HG02885 (cell line): ENCODE results near the gene ELAVL4.

Experiments used
- ATAC-seq: cut with Tn5 transposase; IDR thresholded peaks from one replicate; pipeline ENCODE4 v1.9.1; 2021; ENCODE audit warnings: mild to moderate bottlenecking; ENCODE audit not compliant: unreplicated experiment, poor library complexity

ELAVL4 gene

GRCh38 chr1:50236656-50237055 is 127.9 kb downstream of the ELAVL4 start:
- ATAC-seq: no peak

- ATAC-seq: no peak
These were observed 128.3 kb downstream of the ELAVL4 start for GRCh38 chr1:50237056-50237455.

GRCh38 chr1:50243939-50244338 is 135.2 kb downstream of the ELAVL4 start:
- ATAC-seq: no peak

- ATAC-seq: no peak
These were observed 138.1 kb downstream of the ELAVL4 start for GRCh38 chr1:50246869-50247268.

DNA sequence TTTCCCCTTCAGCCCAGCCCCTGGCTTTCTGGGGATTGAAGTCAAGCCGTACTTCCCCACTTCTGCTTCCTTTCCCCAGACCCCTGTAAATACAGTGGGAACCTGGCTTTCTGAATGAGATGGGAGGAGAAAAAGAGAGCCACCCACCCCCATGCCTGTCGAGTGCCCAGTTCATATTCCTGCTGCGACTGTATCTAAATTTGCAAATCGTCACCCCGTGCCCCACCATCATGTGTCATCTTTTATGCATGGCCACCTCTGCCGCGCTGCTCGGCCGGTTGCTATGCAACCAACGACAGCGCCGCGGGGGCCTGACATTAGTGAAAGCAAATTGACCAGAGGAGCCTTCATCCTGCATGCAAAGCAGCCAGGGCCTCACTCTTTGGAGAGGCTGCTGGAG is 143.0 kb downstream of the ELAVL4 start:
- ATAC-seq: peak; percentile 79

DNA sequence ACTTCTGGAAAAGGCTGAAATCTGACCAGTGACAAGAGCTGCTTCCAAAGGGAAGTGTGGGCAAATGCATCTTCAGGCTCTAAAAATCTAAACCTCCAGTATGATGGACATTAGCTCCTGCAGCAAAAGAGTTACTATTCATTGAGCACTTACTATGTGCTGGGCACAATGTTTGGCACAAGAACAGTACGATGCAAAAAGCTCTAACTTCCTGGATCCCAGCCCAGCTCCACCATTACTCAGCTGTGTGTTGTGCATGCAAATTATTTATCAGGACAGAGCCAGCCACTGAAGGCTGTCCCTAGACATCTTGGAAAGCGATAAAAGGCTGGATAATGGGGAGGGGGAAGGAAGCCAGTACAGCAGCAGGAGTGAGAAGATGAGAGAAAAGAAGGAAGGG is 143.5 kb downstream of the ELAVL4 start:
- ATAC-seq: no peak
